HG02759 (cell line): ENCODE results near the gene ICAM1.
"Not testable (repeated sequence)": the region's sequence is repeated elsewhere in the genome, so short reads cannot be mapped to it uniquely, and the experiment has no call there.

Experiments
- ATAC-seq: cut with Tn5 transposase; IDR thresholded peaks from one replicate; pipeline ENCODE4 v1.9.1; 2021; ENCODE audit warnings: mild to moderate bottlenecking, moderate library complexity; ENCODE audit not compliant: unreplicated experiment

The ICAM1 gene, protein sequence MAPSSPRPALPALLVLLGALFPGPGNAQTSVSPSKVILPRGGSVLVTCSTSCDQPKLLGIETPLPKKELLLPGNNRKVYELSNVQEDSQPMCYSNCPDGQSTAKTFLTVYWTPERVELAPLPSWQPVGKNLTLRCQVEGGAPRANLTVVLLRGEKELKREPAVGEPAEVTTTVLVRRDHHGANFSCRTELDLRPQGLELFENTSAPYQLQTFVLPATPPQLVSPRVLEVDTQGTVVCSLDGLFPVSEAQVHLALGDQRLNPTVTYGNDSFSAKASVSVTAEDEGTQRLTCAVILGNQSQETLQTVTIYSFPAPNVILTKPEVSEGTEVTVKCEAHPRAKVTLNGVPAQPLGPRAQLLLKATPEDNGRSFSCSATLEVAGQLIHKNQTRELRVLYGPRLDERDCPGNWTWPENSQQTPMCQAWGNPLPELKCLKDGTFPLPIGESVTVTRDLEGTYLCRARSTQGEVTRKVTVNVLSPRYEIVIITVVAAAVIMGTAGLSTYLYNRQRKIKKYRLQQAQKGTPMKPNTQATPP

GRCh38 chr19:10270616-10271394 lies at the start of gene ICAM1:
ICAM1 (plus strand) TSS chr19:10271120; CDS start chr19:10271160, 40 bp downstream.
- ATAC-seq = peak; percentile 56

GRCh38 chr19:10222201-10222890 lies 48.6 kb upstream of the ICAM1 start:
- ATAC-seq = no peak

DNA sequence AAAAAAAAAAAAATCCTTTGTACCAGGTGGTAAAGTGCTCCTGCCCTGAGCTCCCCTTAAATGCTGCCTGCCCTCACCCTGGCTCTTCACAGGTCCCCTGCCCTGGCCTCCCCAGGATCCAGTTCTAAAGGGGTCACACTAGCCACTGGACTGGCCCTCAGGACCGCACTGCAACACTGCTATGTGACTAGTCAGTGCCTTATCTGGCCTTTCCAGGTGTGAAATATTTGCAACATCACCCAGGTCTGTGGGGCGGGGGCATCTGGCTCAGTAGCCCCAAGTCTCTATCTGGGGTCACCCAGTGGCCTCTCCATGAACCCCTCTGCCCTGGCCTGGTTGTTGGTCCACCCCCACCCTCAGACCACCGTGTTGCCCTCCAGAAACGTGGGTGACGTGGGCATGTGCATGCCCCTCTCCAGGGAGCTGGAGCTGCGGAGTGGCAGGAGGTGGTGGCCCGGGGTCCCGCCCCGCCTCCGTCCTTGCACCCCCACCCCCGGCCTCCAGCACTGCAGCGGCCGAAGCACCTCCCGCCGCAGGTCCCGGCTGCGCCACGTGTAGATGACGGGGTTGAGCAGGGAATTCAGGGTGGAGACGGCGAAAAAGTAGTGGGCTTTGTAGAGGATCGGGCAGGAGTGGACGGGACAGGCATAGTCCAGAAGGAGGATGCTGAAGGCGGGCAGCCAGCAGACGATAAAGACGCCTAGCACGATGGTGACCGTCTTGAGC lies 47.3 kb upstream of the ICAM1 start:
- ATAC-seq = no peak

GRCh38 chr19:10224337-10224736 lies 46.6 kb upstream of the ICAM1 start:
- ATAC-seq = no peak

- ATAC-seq = no peak
Measured at GRCh38 chr19:10226021-10226375, 44.9 kb upstream of the ICAM1 start.

DNA sequence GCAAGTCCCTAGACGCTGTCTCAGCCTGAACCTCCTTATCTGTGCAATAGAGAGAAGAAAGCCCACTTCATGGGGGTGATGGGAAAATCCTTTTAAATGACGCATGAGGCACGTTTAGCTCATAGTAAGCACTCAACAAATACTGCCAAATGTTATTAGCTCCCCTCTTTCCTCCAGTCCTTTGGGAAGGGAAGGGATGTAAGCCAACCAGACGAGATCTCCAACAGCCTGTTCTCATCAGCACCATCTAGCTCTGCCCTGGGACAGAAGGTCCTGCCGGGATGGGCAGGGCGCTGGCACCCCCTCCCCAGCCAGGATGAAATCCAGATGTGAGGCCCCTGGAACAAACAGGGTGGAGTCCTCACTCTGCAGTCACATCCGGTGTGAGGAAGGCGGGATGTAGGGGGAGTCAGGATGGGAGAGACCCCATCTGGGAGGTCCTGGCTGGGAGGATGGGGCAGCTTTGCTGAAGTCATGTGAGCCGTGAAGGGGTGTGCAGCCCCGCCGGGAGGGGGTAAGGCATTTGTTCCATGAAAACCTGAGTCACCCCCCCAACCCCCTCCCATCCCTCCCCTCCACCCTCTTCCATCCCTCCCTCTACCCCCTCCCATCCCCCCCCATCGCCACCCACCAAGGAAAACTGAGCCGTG lies 44.4 kb upstream of the ICAM1 start:
- ATAC-seq = no peak

DNA sequence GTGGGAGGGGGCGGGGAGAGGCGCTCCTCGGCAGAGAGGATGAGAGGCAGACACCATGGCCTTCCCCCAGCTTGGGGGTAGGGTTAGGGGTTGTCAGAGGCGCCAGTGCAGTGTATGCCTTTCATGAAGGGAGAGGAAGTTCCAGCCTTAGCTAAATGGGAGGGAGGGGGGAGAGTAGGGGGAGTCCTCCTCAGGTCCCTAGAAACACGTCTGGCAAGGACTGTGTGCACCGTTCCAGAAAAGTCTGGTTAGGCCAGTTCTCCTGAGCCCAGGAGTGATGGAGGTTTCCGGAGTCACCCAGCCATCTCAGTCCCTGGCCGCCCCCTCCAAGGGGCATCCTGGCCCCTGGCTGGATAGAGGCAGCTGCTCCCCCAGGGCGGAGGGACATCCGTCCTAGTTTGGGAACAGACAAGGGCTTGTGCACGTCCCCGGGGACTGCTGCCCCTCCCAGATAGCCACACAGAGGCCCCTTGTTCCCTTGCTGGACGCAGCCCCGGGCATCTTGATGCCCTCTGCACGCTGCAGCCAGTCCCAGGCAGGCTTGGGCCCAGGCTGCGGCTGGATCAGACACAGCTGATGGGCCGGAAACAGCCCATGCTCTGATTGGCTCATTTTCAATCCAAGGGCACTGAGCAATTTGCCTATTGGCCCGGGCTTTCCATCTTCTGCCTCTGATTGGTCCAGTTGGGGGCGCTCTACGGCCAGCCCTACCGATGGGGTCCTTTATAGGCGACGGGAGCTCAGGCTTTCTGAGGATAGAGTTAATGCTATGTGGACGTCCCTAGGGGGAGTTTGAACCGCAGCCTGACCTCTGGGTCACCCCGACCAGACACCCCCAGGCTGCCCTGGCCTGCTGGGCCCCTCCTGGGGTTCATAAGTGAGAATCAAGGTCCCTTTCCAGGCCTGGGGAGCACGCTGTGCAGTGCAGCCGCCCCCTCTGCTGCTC lies 43.6 kb upstream of the ICAM1 start:
- ATAC-seq = no peak

GRCh38 chr19:10228393-10228792 lies 42.5 kb upstream of the ICAM1 start:
- no peak for ATAC-seq

GRCh38 chr19:10228920-10229319 lies 42.0 kb upstream of the ICAM1 start:
- no peak for ATAC-seq

DNA sequence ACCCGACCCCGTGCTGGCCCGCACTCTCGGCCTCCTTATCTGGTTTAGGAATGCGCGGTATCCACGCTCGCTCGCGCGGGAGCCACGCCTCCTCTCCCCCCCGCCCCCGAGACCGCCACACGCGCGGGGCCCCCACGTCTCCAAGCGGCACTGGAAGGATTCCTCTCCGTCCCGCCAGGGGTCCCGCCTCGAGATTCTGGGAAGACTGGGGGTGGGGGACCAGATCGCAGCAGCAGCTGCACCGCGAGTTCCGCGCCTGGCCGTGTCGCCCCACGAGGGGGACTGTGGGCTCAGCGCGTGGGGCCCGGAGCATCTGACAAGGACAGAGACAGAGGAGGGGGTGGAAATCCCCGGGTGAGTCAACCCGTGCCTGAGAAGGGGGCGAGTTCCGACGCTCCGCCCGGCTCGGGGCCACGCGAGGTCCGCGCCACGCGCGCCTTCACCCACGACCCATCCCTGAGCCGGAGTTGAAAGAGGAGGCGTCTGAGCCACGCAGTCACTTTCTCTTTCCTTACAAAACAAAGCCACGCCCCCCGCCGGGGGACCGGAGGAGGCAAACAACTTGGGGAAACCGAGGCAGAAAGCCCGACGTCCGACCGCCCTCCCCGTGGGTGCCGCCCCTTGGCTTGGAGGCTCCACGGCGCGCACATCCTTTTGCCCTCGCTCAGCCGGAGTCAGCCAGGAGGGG lies 40.6 kb upstream of the ICAM1 start:
- ATAC-seq = peak; percentile 21

DNA sequence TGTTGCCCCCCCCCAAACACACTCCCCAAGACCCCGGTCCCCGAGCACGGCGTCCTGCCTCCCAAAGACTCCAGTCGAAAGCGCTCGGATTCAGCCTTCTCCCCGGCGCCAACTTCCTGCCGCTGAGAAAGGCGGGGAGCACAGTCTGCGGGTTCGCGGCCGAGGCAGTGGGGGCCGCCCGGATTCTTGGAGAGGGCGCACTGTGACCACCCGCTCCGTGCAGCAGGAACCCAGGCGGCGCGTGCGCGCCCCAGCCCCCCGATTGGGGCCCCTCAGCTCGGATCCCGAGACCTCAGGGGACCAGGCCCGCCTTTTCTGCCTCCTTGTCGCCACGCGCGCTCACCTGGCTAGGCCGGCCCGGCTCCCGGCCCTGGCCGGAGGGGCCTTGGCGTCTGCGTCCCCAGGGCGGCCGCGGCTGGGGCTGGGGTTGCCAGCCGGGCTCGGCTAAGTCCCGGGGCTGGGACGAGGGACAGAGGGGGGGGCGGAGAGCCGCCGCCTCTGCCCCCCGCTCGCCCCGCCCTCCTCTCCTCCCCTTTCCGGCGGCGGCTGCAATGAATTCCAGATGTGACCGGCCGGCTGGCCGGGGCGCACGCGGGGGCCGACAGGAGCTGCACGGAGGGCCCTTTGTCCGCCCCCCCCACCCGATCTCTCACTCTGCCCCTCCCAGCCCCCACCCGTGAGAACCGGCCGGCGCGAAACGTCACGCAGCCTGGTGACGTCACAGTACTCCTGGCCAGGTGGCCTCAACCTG lies 39.9 kb upstream of the ICAM1 start, which contains the start of gene S1PR2:
TSS of gene S1PR2 (minus strand) at position 471 of the 751 bp plus-strand sequence. CDS start 6,426 bp downstream, outside the sequence.
- peak; percentile 53 for ATAC-seq

DNA sequence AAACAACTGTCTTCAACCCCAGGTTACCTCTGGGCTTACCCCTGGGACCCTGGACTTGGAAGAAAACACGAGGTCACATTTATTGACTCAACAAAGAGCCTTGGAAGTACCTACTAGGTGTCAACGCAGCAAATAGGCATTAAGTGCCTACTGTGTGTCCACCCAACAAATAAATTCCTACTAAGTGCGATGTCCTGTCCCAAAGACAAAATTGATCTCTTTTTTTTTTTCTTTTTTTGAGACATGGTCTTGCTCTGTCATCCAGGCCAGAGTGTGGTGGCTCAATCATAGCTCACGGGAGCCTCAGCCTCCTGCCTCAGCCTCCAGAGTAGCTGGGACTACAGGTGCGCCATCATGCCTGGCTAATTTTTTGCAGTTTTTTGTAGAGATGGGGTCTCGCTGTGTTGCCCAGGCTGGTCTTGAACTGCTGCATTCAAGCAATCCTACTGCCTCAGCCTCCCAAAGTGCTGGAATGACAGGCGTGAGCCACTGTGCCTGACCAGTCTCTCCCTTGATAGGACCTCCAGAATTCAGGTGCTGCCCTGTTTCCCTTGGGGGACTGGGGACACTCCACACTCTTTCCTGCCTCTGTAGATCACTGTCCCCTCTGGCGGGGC lies 39.2 kb upstream of the ICAM1 start:
- no peak for ATAC-seq

DNA sequence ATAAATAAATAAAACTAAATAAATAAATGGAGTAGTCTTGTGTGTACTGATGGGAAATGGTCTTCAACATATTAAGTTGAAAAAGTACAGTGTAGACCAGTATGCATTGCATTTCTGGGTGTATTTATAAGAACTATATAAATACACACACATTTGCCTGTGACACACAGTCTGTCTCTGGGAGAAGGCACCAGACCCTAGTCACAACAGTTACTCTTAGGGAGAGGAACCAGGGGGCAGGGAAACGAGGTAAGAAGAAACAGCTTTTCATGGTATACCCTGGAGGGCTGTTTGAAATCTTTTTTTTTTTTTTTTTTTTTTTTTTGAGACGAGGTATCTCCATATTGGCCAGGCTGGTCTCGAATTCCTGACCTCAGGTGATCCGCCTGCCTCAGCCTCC lies 37.0 kb upstream of the ICAM1 start:
- ATAC-seq = no peak

DNA sequence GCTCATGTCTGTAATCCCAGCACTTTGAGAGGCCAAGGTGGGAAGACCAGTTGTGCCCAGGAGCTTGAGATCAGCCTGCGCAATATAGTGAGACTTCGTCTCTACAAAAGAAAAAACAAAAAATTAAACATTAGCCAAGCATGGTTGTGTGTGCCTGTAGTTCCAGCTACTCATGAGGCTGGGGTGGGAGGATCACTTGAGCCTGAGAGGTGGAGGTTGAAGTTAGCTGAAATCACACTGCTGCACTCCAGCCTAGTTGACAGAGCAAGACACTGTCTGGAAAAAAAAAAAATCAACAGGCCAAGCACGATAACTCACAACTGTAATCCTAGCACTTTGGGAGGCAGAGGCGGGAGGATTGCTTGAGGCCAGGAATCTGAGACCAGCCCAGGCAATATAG lies 35.9 kb upstream of the ICAM1 start:
- ATAC-seq = no peak

DNA sequence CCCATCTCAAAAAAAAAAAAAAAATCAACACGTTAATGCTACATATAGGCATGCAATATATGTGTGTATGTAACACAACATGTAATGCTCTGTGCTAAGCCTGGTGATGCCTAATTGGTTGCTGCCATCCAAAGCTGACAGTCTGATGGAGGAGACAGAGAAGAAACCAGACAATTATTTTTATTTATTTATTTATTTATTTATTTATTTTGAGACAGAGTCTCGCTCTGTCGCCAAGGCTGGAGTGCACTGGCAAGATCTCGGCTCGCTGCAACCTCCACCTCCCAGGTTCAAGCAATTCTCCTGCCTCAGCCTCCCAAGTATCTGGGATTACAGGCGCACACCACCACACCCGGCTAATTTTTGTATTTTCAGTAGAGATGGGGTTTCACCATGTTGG lies 35.5 kb upstream of the ICAM1 start:
- not testable (repeated sequence) for ATAC-seq

GRCh38 chr19:10237702-10238101 lies 33.2 kb upstream of the ICAM1 start:
- ATAC-seq = no peak

DNA sequence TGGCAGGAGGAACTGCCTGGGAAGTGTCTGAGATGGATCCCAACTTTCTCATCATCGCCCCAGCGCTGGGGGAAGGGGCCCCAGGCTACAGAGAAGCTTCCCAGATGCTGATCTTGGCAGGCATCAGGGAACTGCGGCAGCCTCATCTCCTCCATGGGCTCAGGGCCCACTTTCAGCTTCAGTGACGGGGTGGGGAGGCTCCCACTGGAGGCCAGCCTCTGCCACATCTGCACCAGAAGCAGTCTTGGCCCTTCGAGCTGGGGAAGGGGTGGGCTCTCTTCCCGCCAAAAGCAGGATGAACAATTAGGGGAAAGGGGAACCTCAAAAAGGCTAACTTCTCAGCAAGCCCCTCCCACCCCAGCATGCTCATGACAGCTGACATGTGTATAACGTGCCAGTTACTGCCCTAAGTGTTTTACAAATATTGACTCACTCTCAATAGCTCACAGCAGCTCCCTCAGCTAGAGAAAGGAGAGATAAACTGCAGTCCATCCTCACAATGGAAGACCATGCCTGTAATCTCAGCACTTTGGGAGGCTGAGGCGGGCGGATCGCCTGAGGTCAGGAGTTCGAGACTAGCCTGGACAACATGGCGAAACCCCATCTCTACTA lies 32.6 kb upstream of the ICAM1 start:
- no peak for ATAC-seq
